Sigmoid colon (tissue), 7 donors: ENCODE results near the gene ZG16. TPM values are rescaled to one million over a fixed set of nuclear protein-coding genes. Genes with fewer than 3 reads are reported as not detected.
"Not testable (repeated sequence)": the region's sequence is repeated elsewhere in the genome, so short reads cannot be mapped to it uniquely, and the experiment has no call there.

Source experiments
- DNase-seq: peaks from one replicate; pipeline ENCODE4 v3.0.0-alpha.2; 2019
- H3K27ac ChIP-seq, 4 donors: fragments of 200-600 bp; sonication (generic); one replicate each; pipeline ENCODE4 v1.5.1; 2016 to 2019; ENCODE audit warnings: mild to moderate bottlenecking in 1 of 4
- H3K27me3 ChIP-seq, 3 donors: fragments of 200-600 bp; sonication (generic); one replicate each; pipeline ENCODE4 v1.5.1; 2019; ENCODE audit warnings: mild to moderate bottlenecking in 1 of 3
- H3K36me3 ChIP-seq, 4 donors: fragments of 200-600 bp; sonication (generic); one replicate each; pipeline ENCODE4 v1.5.1; 2016 to 2019
- H3K4me1 ChIP-seq, 4 donors: fragments of 200-600 bp; sonication (generic); one replicate each; pipeline ENCODE4 v1.5.1; 2017 to 2019
- H3K4me3 ChIP-seq, 4 donors: fragments of 200-600 bp; sonication (generic); one replicate each; pipeline ENCODE4 v1.5.1; 2017 to 2019; ENCODE audit warnings: mild to moderate bottlenecking in 2 of 4, moderate library complexity in 1 of 4
- H3K9me3 ChIP-seq, 4 donors: fragments of 200-600 bp in 3 of 4; sonication (generic) in 3 of 4; one replicate each; pipeline versions ENCODE4 v1.5.1 to v1.6.1; 2013 to 2019
- EP300 ChIP-seq, 4 donors: sonication (generic); formaldehyde crosslinking; IDR thresholded peaks; one replicate each; pipeline ENCODE4 v1.6.1; 2017; ENCODE audit warnings: antibody characterized with exemption in 4 of 4
- POLR2A ChIP-seq, 2 donors: fragments of 450-650 bp; IDR thresholded peaks; one replicate each; pipeline ENCODE4 v1.6.1; 2016; ENCODE audit warnings: antibody characterized with exemption in 2 of 2, mild to moderate bottlenecking in 2 of 2, moderate library complexity in 2 of 2
- POLR2AphosphoS5 ChIP-seq, 4 donors: sonication (generic); formaldehyde crosslinking; IDR thresholded peaks; one replicate each; pipeline ENCODE4 v1.6.1; 2017; ENCODE audit warnings: antibody characterized with exemption in 4 of 4
- WGBS, 2 donors: extraction: QIAGEN DNeasy Blood & Tissue Kit; methylation state at CpG; one replicate each; pipeline ENCODE4 v1.1.7; 2013; 5-methylcytosine and 5-hydroxymethylcytosine counted together
- intact Hi-C: fragments of 100-400 bp; cut with DNase I; formaldehyde crosslinking; loops from one replicate; pipeline ENCODE4 v1.15.1; 2023
- polyA plus RNA-seq, 3 donors: library from polyadenylated mRNA; stranded (reverse); fragments of 200-250 nt; gene quantifications; one replicate each; pipeline ENCODE4 v1.2.3, GENCODE V29; 2013
- total RNA-seq, 4 donors: library from RNA; depleted of rRNA; stranded (reverse); fragments of >200 nt; gene quantifications; one replicate each; pipeline ENCODE4 v1.1.0, GENCODE V29; 2016
- TF ChIP-seq, protein P1 (sequence below), 4 experiments: fragments of 450-650 bp in 3 of 4; fragments of 200-600 bp in 1 of 4; IDR thresholded peaks; one replicate each; pipeline ENCODE4 v1.5.1; 2016 to 2019; ENCODE audit warnings: antibody characterized with exemption in 4 of 4, mild to moderate bottlenecking in 3 of 4, moderate library complexity in 2 of 4
- donor health status: healthy with polysubstance abuse.
- donor health status: Bipolar disorder and iron deficiency.
- donor health status: healthy.

The ZG16 gene
- total RNA-seq (1 to 10 TPM in 1 of 4 donors, not detected in 3; 1.4 TPM), polyA plus RNA-seq (1,000 to 10,000 TPM in 1 of 3 donors, 100 to 1,000 TPM in 2; 237 to 1,249 (median 770) TPM)

GRCh38 chr16:29777576-29778350 is at the start of gene ZG16:
Gene ZG16, plus strand, starts transcription at chr16:29778256. Its CDS starts 1,011 bp downstream, at chr16:29779267.
- Histone ChIP-seq H3K36me3 (no peaks in the 10 kb centered on the region), H3K27me3 (no peaks in the 10 kb centered on the region), H3K4me1 (no peaks in the 10 kb centered on the region), H3K27ac (no peak within 1 kb of the TSS), H3K9me3 (no peaks in the 10 kb centered on the region), H3K4me3 (no peak within 1 kb of the TSS)
- 64 to 83% methylated on average over 10 of the region's 10 CpGs for WGBS, 2 donors
- DNase-seq = no peak
- intact Hi-C loops = no loop called here
- TF ChIP-seq POLR2AphosphoS5 (IDR thresholded peaks at IDR 0.05) = no peak
- TF ChIP-seq, protein P1, sequence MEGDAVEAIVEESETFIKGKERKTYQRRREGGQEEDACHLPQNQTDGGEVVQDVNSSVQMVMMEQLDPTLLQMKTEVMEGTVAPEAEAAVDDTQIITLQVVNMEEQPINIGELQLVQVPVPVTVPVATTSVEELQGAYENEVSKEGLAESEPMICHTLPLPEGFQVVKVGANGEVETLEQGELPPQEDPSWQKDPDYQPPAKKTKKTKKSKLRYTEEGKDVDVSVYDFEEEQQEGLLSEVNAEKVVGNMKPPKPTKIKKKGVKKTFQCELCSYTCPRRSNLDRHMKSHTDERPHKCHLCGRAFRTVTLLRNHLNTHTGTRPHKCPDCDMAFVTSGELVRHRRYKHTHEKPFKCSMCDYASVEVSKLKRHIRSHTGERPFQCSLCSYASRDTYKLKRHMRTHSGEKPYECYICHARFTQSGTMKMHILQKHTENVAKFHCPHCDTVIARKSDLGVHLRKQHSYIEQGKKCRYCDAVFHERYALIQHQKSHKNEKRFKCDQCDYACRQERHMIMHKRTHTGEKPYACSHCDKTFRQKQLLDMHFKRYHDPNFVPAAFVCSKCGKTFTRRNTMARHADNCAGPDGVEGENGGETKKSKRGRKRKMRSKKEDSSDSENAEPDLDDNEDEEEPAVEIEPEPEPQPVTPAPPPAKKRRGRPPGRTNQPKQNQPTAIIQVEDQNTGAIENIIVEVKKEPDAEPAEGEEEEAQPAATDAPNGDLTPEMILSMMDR (IDR thresholded peaks at IDR 0.05) = no peak

- intact Hi-C loops = no loop called here
- Histone ChIP-seq H3K4me1 (peaks cover 0 to 5% (median 0%) of the 10 kb centered on the region in 4 donors), H3K27me3 (peaks cover 0 to 8% (median 0%) of the 10 kb centered on the region in 3 donors), H3K4me3 (no peak overlapping the region), H3K27ac (no peak overlapping the region), H3K9me3 (no peaks in the 10 kb centered on the region), H3K36me3 (no peaks in the 10 kb centered on the region)
- TF ChIP-seq, protein P1 (IDR thresholded peaks at IDR 0.05) = peak in 2 of 4 experiments; percentile 25 to 30
- TF ChIP-seq EP300 (IDR thresholded peaks at IDR 0.05) = no peak
- DNase-seq = no peak
- WGBS, 2 donors = 39 to 52% methylated on average over 6 of the region's 6 CpGs
These were observed 48.9 kb upstream of the ZG16 start for GRCh38 chr16:29729116-29729521.

DNA sequence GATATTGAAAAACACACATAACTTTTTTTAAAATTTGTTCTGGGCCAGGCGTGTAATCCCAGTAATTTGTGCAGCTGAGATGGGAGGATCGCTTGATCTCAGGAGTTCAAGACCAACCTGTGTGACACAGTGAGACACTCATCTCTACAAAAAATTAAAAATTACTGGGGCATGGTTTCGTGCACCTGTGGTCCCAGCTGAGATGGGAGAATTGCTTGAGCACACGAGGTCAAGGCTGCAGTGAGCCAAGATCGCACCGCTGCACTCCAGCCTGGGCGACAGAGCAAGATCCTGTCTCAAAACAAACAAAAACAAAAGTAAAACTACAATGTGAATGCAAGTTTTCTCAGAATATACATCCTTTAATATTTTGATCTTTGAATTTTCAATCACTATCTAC is 47.4 kb upstream of the ZG16 start:
- Histone ChIP-seq H3K9me3 (no peaks in the 10 kb centered on the region), H3K27me3 (peaks cover 0 to 18% (median 0%) of the 10 kb centered on the region in 3 donors), H3K4me3 (no peak overlapping the region), H3K4me1 (peaks cover 0 to 5% (median 0%) of the 10 kb centered on the region in 4 donors), H3K27ac (no peak overlapping the region), H3K36me3 (no peaks in the 10 kb centered on the region)
- 65 to 77% methylated on average over 7 of the region's 7 CpGs for WGBS, 2 donors
- DNase-seq = no peak
- TF ChIP-seq EP300 (IDR thresholded peaks at IDR 0.05) (no peak), POLR2A (IDR thresholded peaks at IDR 0.05) (no peak), POLR2AphosphoS5 (IDR thresholded peaks at IDR 0.05) (no peak)
- TF ChIP-seq, protein P1 (IDR thresholded peaks at IDR 0.05) = no peak
- intact Hi-C loops = loop anchor here (10.0 kb wide), 1 partner anchor 46 kb away; no protein-coding TSS in a partner anchor

DNA sequence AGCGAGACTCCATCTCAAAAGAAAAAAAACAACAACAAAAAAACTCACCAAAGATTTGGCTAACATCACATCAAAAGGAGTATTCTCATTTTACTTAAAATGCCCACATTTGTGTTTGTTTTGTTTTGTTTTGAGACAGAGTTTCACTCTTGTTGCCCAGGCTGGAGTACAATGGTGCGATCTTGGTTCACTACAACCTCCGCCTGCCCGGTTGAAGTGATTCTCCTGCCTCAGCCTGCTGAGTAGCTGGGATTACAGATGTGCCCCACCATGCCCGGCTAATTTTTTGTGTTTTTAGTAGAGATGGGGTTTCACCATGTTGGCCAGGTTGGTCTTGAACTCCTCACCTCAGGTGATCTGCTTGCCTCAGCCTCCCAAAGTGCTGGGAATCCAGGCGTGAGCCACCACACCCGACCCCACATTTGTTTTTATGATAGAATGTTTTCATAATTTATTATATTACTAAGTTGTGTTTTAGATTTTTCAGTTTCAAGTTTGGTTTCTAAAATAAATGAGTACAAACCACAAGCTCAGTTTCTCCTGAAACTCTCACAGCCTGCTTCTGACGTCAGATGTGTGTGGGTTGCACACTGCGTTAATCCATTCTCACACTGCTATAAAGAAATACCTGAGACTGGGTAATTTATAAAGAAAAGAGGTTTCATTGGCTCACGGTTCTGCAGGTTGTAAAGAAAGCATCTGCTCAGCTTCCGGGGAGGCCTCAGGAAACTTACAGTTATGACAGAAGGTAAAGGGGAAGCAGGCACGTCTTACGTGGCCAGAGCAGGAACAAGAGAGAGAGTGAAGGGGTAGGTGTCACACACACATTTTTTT is 46.1 kb upstream of the ZG16 start:
- WGBS, 2 donors = 69 to 82% methylated on average over 13 of the region's 13 CpGs
- intact Hi-C loops = loop anchor here (10.0 kb wide), 1 partner anchor 47 kb away; no protein-coding TSS in a partner anchor
- peaks cover 0 to 22% (median 0%) of the 10 kb centered on the region in 3 donors for H3K27me3 ChIP-seq
- not testable (repeated sequence) for DNase-seq, H3K9me3 ChIP-seq, H3K36me3 ChIP-seq, H3K4me3 ChIP-seq, H3K27ac ChIP-seq, H3K4me1 ChIP-seq

- no peaks in the 10 kb centered on the region for H3K9me3 ChIP-seq
- DNase-seq = no peak
- intact Hi-C loops = loop anchor here (10.0 kb wide), 1 partner anchor 50 kb away; no protein-coding TSS in a partner anchor
- H3K27ac ChIP-seq = no peak overlapping the region
- WGBS, 2 donors = 1 to 91% methylated on average over 1 of the region's 1 CpG
- H3K36me3 ChIP-seq = no peaks in the 10 kb centered on the region
- peaks cover 0 to 19% (median 0%) of the 10 kb centered on the region in 3 donors for H3K27me3 ChIP-seq
- TF ChIP-seq POLR2AphosphoS5 (IDR thresholded peaks at IDR 0.05) (no peak), POLR2A (IDR thresholded peaks at IDR 0.05) (no peak), EP300 (IDR thresholded peaks at IDR 0.05) (no peak)
- TF ChIP-seq, protein P1 (IDR thresholded peaks at IDR 0.05) = no peak
- H3K4me1 ChIP-seq = no peaks in the 10 kb centered on the region
- no peak overlapping the region for H3K4me3 ChIP-seq
These were observed 43.3 kb upstream of the ZG16 start for GRCh38 chr16:29734786-29735185.
